ENCODE data around the gene MROH2A.

The MROH2A gene

GRCh38 chr2:233838251-233838650 lies 60.1 kb downstream of the MROH2A start:
- no peak for DNase-seq

- DNase-seq: no peak
These were observed 60.8 kb downstream of the MROH2A start for GRCh38 chr2:233838726-233839446.

GRCh38 chr2:233839447-233839820 lies 61.3 kb downstream of the MROH2A start:
- no peak for DNase-seq

GRCh38 chr2:233840520-233840919 lies 62.4 kb downstream of the MROH2A start:
- no peak for DNase-seq

- DNase-seq: no peak
These were observed 63.1 kb downstream of the MROH2A start for GRCh38 chr2:233841183-233841582.

- DNase-seq: no peak
These were observed 66.1 kb downstream of the MROH2A start for GRCh38 chr2:233844064-233844807.

- DNase-seq: no peak
These were observed 66.7 kb downstream of the MROH2A start for GRCh38 chr2:233844836-233845235.

- DNase-seq: no peak
These were observed 67.4 kb downstream of the MROH2A start for GRCh38 chr2:233845301-233846060.

GRCh38 chr2:233846387-233847247 lies 68.5 kb downstream of the MROH2A start:
- DNase-seq: no peak

GRCh38 chr2:233847248-233847898 lies 69.2 kb downstream of the MROH2A start:
- no peak for DNase-seq

GRCh38 chr2:233848276-233848675 lies 70.1 kb downstream of the MROH2A start:
- DNase-seq: no peak

- DNase-seq: no peak
These were observed 71.6 kb downstream of the MROH2A start for GRCh38 chr2:233849607-233850271.

- DNase-seq: no peak
These were observed 72.6 kb downstream of the MROH2A start for GRCh38 chr2:233850745-233851144.

GRCh38 chr2:233851169-233851568 lies 73.0 kb downstream of the MROH2A start:
- DNase-seq: no peak

- no peak for DNase-seq
These were observed 73.9 kb downstream of the MROH2A start for GRCh38 chr2:233852056-233852455.

- no peak for DNase-seq
These were observed 75.2 kb downstream of the MROH2A start for GRCh38 chr2:233853353-233853752.

- DNase-seq: no peak
These were observed 75.7 kb downstream of the MROH2A start for GRCh38 chr2:233853883-233854240.

- DNase-seq: peak; percentile 96
These were observed 76.3 kb downstream of the MROH2A start, which contains the start of gene HJURP for GRCh38 chr2:233854241-233854981. TSS of gene HJURP (minus strand) at chr2:233854535. CDS start at chr2:233854500, 35 bp downstream.

GRCh38 chr2:233855345-233855744 lies 77.2 kb downstream of the MROH2A start:
- no peak for DNase-seq

- no peak for DNase-seq
These were observed 78.1 kb downstream of the MROH2A start for GRCh38 chr2:233856184-233856583.

Data from HCEC 1CT (cell line).